Measurements from ENCODE around the gene ZNF524.
A peak's percentile ranks its signal among the peaks of the same experiment; 100 is the strongest.
"Not testable (repeated sequence)": the region's sequence is repeated elsewhere in the genome, so short reads cannot be mapped to it uniquely, and the experiment has no call there.

Gene ZNF524, protein sequence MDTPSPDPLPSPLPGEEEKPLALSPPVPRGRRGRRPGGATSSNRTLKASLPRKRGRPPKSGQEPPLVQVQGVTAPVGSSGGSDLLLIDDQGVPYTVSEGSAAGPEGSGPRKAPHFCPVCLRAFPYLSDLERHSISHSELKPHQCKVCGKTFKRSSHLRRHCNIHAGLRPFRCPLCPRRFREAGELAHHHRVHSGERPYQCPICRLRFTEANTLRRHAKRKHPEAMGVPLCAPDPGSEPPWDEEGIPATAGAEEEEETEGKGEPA

DNA sequence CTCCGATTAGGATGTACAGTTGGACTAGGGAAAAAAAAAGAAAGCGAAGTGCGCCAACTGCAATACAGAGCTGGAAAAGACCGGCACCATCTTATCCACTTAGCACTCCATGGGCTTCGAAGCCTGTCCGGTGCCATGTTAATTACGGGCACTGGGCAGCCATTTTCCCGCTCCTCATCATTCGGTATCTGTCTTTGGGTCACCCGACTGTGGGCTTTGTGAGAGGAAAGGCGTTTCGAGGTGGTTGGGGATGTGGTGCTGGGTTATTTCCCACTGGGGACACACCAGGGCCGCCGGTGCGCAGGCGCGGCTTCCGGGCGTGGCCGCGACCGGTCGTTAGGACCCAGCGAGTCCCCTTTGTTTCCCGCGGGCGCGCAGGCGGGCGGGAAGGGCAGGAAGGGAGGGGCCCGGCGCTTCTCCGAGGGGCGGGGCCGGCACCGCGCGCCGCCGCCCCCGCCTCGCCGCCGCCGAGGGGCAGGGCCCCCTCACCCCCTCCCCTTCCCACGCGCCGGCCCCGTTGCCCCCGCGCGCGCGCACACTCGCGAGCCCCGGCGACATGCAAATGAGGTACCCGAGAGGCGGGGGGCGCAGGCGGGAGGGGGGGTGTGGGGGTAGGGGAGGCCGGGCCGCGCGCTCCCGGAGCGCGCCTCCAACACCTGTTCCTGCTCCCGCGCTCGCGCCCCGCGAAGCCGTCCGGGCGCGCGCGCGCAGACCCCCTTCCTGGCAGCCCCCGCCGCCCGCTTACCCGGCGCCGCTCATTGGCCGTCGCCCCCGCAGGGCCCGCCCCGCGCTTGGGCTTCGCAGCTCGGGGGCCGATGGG is at the start of gene ZNF524:
TSS of gene ZNF524 (plus strand) at position 447 of the 820 bp plus-strand sequence. CDS start 1,825 bp downstream, outside the sequence.
- Mint-ChIP-seq H3K27me3 (no peaks in the 10 kb centered on the region), H3K27ac (peak within 1 kb of the TSS; percentile 95), H3K4me1 (ENCODE audit: low read depth) (peaks cover 57% of the 10 kb centered on the region), H3K9me3 (no peaks in the 10 kb centered on the region), H3K4me3 (peak within 1 kb of the TSS; percentile 90), H3K36me3 (ENCODE audit: low read depth) (peaks cover 66% of the 10 kb centered on the region)
- intact Hi-C loops (cut with micrococcal nuclease): loop anchor here (1.0 to 5.0 kb wide), 5 partner anchors 24 to 123 kb away; partner anchors contain the start of genes U2AF2, ZNF628 and ZNF784

- peaks cover 40% of the 10 kb centered on the region for H3K27me3 Mint-ChIP-seq
- H3K4me1 Mint-ChIP-seq (ENCODE audit: low read depth): peaks cover 24% of the 10 kb centered on the region
- H3K9me3 Mint-ChIP-seq: no peaks in the 10 kb centered on the region
- no peak overlapping the region for H3K27ac Mint-ChIP-seq
- H3K36me3 Mint-ChIP-seq (ENCODE audit: low read depth): no peaks in the 10 kb centered on the region
- H3K4me3 Mint-ChIP-seq: no peak overlapping the region
- intact Hi-C loops (cut with micrococcal nuclease): no loop called here
Measured at GRCh38 chr19:55550321-55550650, 49.8 kb upstream of the ZNF524 start.

GRCh38 chr19:55552206-55552605 is 47.9 kb upstream of the ZNF524 start:
- Mint-ChIP-seq H3K27ac (no peak overlapping the region), H3K9me3 (no peaks in the 10 kb centered on the region), H3K4me3 (no peak overlapping the region), H3K36me3 (ENCODE audit: low read depth) (no peaks in the 10 kb centered on the region), H3K4me1 (ENCODE audit: low read depth) (peaks cover 7% of the 10 kb centered on the region), H3K27me3 (peaks cover 24% of the 10 kb centered on the region)
- intact Hi-C loops (cut with micrococcal nuclease): no loop called here

- peaks cover 3% of the 10 kb centered on the region for H3K4me1 Mint-ChIP-seq (ENCODE audit: low read depth)
- no peak overlapping the region for H3K4me3 Mint-ChIP-seq
- no peaks in the 10 kb centered on the region for H3K36me3 Mint-ChIP-seq (ENCODE audit: low read depth)
- H3K27me3 Mint-ChIP-seq: peaks cover 23% of the 10 kb centered on the region
- no peak overlapping the region for H3K27ac Mint-ChIP-seq
- intact Hi-C loops (cut with micrococcal nuclease): no loop called here
- H3K9me3 Mint-ChIP-seq: no peaks in the 10 kb centered on the region
Measured at GRCh38 chr19:55552620-55553019, 47.5 kb upstream of the ZNF524 start.

DNA sequence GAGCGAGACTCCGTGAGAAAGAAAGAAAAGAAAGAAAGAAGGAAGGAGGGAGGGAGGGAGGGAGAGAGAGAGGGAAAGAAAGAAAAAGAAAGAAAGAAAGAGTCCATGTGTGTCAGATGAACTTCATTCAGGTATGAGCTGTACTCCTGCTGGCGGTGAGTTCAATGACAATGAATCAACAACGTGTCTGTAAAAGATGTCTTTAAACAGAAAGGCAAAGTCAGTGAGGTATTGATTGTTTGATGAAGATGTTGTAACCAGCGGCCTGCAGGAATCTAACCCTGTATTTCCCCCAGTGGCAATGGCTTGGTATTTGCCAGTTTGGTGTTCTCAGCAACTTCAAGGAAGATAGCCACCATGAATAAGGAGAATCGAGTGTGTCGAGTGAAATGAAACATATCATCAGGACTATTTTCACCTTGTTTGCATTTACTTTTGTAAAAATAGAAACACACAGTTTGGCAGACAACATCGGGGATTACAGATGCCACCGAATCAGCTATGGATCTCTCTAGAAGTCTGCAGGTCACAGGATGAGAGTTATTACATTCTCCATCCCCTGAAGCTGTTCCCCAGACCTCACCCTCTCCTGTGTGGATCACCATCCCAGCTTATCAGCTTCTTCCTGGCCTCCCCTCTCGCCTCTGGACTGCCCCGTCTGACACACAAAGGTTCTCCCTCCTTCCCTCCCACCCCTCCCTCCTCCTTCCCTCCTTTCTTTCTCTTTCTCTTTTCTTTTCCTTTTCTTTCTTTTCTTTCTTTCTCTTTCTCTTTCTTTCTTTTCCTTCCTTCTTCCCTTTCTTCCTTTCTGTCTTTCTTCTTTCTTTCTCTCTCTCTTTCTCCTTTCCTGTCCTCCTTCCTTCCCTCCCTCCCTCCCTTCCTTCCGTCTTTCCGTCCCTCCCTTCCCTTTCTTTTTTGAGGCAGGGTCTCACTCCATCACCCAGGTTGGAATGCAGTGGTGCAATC is 46.6 kb upstream of the ZNF524 start:
- no peaks in the 10 kb centered on the region for H3K9me3 Mint-ChIP-seq
- peaks cover 20% of the 10 kb centered on the region for H3K27me3 Mint-ChIP-seq
- H3K27ac Mint-ChIP-seq: no peak overlapping the region
- no peaks in the 10 kb centered on the region for H3K36me3 Mint-ChIP-seq (ENCODE audit: low read depth)
- H3K4me3 Mint-ChIP-seq: no peak overlapping the region
- intact Hi-C loops (cut with micrococcal nuclease): no loop called here
- no peaks in the 10 kb centered on the region for H3K4me1 Mint-ChIP-seq (ENCODE audit: low read depth)

- intact Hi-C loops (cut with micrococcal nuclease): no loop called here
- Mint-ChIP-seq H3K4me1 (ENCODE audit: low read depth) (no peaks in the 10 kb centered on the region), H3K27ac (no peak overlapping the region), H3K27me3 (peaks cover 20% of the 10 kb centered on the region), H3K4me3 (no peak overlapping the region), H3K9me3 (no peaks in the 10 kb centered on the region), H3K36me3 (ENCODE audit: low read depth) (no peaks in the 10 kb centered on the region)
Measured at GRCh38 chr19:55554302-55554701, 45.8 kb upstream of the ZNF524 start.

- Mint-ChIP-seq H3K4me1 (ENCODE audit: low read depth) (no peaks in the 10 kb centered on the region), H3K36me3 (ENCODE audit: low read depth) (no peaks in the 10 kb centered on the region), H3K9me3 (no peaks in the 10 kb centered on the region), H3K27ac (no peak overlapping the region), H3K27me3 (peaks cover 17% of the 10 kb centered on the region), H3K4me3 (no peak overlapping the region)
- intact Hi-C loops (cut with micrococcal nuclease): no loop called here
Measured at GRCh38 chr19:55554741-55555152, 45.3 kb upstream of the ZNF524 start.

- intact Hi-C loops (cut with micrococcal nuclease): no loop called here
- H3K4me1 Mint-ChIP-seq (ENCODE audit: low read depth): no peaks in the 10 kb centered on the region
Measured at GRCh38 chr19:55559684-55560083, 40.4 kb upstream of the ZNF524 start.

GRCh38 chr19:55563261-55563690 is 36.8 kb upstream of the ZNF524 start:
- no peak overlapping the region for H3K4me3 Mint-ChIP-seq
- H3K9me3 Mint-ChIP-seq: no peaks in the 10 kb centered on the region
- H3K36me3 Mint-ChIP-seq (ENCODE audit: low read depth): no peaks in the 10 kb centered on the region
- intact Hi-C loops (cut with micrococcal nuclease): no loop called here
- no peaks in the 10 kb centered on the region for H3K4me1 Mint-ChIP-seq (ENCODE audit: low read depth)
- peaks cover 17% of the 10 kb centered on the region for H3K27me3 Mint-ChIP-seq
- no peak overlapping the region for H3K27ac Mint-ChIP-seq

More at GRCh38 chr19:55559684-55560083, 40.4 kb upstream of the ZNF524 start:
- H3K27me3 Mint-ChIP-seq: peaks cover 19% of the 10 kb centered on the region
- no peak overlapping the region for H3K27ac Mint-ChIP-seq
- H3K9me3 Mint-ChIP-seq: no peaks in the 10 kb centered on the region
- H3K36me3 Mint-ChIP-seq (ENCODE audit: low read depth): no peaks in the 10 kb centered on the region
- no peak overlapping the region for H3K4me3 Mint-ChIP-seq

- intact Hi-C loops (cut with micrococcal nuclease): no loop called here
- Mint-ChIP-seq H3K9me3 (no peaks in the 10 kb centered on the region), H3K4me3 (no peak overlapping the region), H3K27me3 (peaks cover 13% of the 10 kb centered on the region), H3K4me1 (ENCODE audit: low read depth) (no peaks in the 10 kb centered on the region), H3K36me3 (ENCODE audit: low read depth) (no peaks in the 10 kb centered on the region), H3K27ac (no peak overlapping the region)
Measured at GRCh38 chr19:55566823-55567222, 33.3 kb upstream of the ZNF524 start.

GRCh38 chr19:55567708-55568328 is 32.3 kb upstream of the ZNF524 start:
- H3K36me3 Mint-ChIP-seq (ENCODE audit: low read depth): no peaks in the 10 kb centered on the region
- intact Hi-C loops (cut with micrococcal nuclease): no loop called here
- peaks cover 13% of the 10 kb centered on the region for H3K27me3 Mint-ChIP-seq
- no peaks in the 10 kb centered on the region for H3K9me3 Mint-ChIP-seq
- H3K4me1 Mint-ChIP-seq (ENCODE audit: low read depth): no peaks in the 10 kb centered on the region
- H3K4me3 Mint-ChIP-seq: no peak overlapping the region
- H3K27ac Mint-ChIP-seq: no peak overlapping the region

DNA sequence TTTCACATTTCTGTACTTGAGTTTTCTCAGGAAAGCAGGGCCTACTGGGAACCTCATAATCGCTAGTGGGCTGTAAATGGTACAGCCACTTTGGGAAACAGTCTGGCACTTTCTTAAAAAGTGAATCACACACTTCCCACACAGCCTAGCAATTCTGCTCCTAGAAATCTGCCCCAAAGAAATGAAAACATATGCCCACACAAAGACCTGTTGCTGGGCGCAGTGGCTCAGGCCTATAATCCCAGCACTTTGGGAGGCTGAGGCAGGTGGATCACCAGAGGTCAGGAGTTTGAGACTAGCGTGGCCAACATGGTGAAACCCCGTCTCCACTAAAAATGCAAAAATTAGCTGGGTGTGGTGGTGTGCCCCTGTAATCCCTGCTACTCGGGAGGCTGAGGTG is 30.6 kb upstream of the ZNF524 start:
- intact Hi-C loops (cut with micrococcal nuclease); H3K4me3 Mint-ChIP-seq; H3K4me1 Mint-ChIP-seq (ENCODE audit: low read depth); H3K27me3 Mint-ChIP-seq; H3K9me3 Mint-ChIP-seq; H3K27ac Mint-ChIP-seq; H3K36me3 Mint-ChIP-seq (ENCODE audit: low read depth): not testable (repeated sequence)

- H3K27ac Mint-ChIP-seq; H3K27me3 Mint-ChIP-seq; H3K4me3 Mint-ChIP-seq; H3K9me3 Mint-ChIP-seq; H3K4me1 Mint-ChIP-seq (ENCODE audit: low read depth); intact Hi-C loops (cut with micrococcal nuclease): not testable (repeated sequence)
- H3K36me3 Mint-ChIP-seq (ENCODE audit: low read depth): peaks cover 21% of the 10 kb centered on the region
Measured at GRCh38 chr19:55573929-55574328, 26.2 kb upstream of the ZNF524 start.
